ENCODE results near the gene WDR38.

DNA sequence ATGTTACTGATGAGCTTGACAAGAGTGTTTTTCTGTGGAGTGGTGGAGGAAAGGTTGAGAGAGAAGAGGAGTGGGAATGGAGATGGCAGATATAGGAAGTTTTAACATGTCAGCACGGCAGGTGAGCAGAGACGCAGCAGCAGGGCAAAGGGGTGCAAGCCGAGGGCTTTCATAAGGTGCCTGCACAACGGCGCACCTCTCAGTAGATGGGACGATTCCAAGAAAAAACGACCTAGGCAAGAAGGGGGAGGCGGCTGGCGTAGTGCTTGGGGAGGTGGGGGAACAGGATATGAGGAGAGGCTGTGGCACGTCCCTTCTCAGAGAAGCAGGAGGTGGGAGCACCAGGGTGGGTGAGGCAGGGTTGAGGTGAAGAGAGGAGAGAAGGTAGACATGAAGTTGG lies 33.2 kb downstream of the WDR38 start:
- TF ChIP-seq, protein P1, sequence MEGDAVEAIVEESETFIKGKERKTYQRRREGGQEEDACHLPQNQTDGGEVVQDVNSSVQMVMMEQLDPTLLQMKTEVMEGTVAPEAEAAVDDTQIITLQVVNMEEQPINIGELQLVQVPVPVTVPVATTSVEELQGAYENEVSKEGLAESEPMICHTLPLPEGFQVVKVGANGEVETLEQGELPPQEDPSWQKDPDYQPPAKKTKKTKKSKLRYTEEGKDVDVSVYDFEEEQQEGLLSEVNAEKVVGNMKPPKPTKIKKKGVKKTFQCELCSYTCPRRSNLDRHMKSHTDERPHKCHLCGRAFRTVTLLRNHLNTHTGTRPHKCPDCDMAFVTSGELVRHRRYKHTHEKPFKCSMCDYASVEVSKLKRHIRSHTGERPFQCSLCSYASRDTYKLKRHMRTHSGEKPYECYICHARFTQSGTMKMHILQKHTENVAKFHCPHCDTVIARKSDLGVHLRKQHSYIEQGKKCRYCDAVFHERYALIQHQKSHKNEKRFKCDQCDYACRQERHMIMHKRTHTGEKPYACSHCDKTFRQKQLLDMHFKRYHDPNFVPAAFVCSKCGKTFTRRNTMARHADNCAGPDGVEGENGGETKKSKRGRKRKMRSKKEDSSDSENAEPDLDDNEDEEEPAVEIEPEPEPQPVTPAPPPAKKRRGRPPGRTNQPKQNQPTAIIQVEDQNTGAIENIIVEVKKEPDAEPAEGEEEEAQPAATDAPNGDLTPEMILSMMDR (IDR thresholded peaks at IDR 0.05; ENCODE audit: low read depth, low read length, missing input control): no peak
- TF ChIP-seq, protein P2, sequence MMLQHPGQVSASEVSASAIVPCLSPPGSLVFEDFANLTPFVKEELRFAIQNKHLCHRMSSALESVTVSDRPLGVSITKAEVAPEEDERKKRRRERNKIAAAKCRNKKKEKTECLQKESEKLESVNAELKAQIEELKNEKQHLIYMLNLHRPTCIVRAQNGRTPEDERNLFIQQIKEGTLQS (IDR thresholded peaks at IDR 0.05): no peak
- TF ChIP-seq JUND (IDR thresholded peaks at IDR 0.05) (no peak), NR2F2 (IDR thresholded peaks at IDR 0.05) (no peak), TAF1 (conservative IDR thresholded peaks at IDR 0.05) (no peak), RAD21 (IDR thresholded peaks at IDR 0.05) (no peak), HNF4G (IDR thresholded peaks at IDR 0.05) (no peak), EGR1 (IDR thresholded peaks at IDR 0.05; ENCODE audit: low read depth in 2 of 2) (no peak), HNF4A (conservative IDR thresholded peaks at IDR 0.05) (no peak), YY1 (IDR thresholded peaks at IDR 0.05) (no peak)

Data from liver (tissue), 3 donors.